ENCODE data around the gene BAAT.
"Not testable (repeated sequence)": the region's sequence is repeated elsewhere in the genome, so short reads cannot be mapped to it uniquely, and the experiment has no call there.

BAAT gene

GRCh38 chr9:101384873-101385536, at the start of gene BAAT:
Gene BAAT, minus strand, starts transcription at chr9:101385006. Its CDS starts 13,602 bp downstream, at chr9:101371404.
- H3K27ac ChIP-seq (ENCODE audit: extremely low read depth, low read depth, low read length); H3K9me3 ChIP-seq (ENCODE audit: control insufficient read depth, insufficient read depth, low read depth, low read length); H3K4me3 ChIP-seq (ENCODE audit: low read depth, low read length); H3K4me1 ChIP-seq (ENCODE audit: control insufficient read depth, insufficient read depth, low read length); POLR2A ChIA-PET: not testable (repeated sequence)
- peak; percentile 52 for TF ChIP-seq SETDB1 (IDR thresholded peaks at IDR 0.05; ENCODE audit: insufficient read length, low read length)
- H3K36me3 ChIP-seq (ENCODE audit: control insufficient read depth in 2 of 2, insufficient read depth in 1 of 2, low read length in 2 of 2) = peaks cover 0 to 19% of the 10 kb centered on the region in 2 experiments; a peak in 1 of 3 replicates
- CTCF ChIA-PET = interaction anchor here (0.6 kb wide), 1 partner anchor 73 kb away, joined by 3 read pairs; no protein-coding TSS in a partner anchor

GRCh38 chr9:101433229-101433628, 48.4 kb upstream of the BAAT start:
- no peak overlapping the region for H3K4me3 ChIP-seq (ENCODE audit: low read depth, low read length)
- H3K36me3 ChIP-seq (ENCODE audit: control insufficient read depth in 2 of 2, insufficient read depth in 1 of 2, low read length in 2 of 2) = no peaks in the 10 kb centered on the region
- CTCF ChIA-PET = interaction anchor here (0.6 to 1.7 kb wide), 3 partner anchors 16 to 200 kb away, joined by 4 to 14 read pairs (median 6); no protein-coding TSS in a partner anchor
- no peaks in the 10 kb centered on the region for H3K4me1 ChIP-seq (ENCODE audit: control insufficient read depth, insufficient read depth, low read length)
- H3K27ac ChIP-seq (ENCODE audit: extremely low read depth, low read depth, low read length) = no peak overlapping the region
- no peak for TF ChIP-seq ZNF501 (tag by site-specific recombination; IDR thresholded peaks at IDR 0.05)
- no peak for TF ChIP-seq EGR2 (tag by site-specific recombination; IDR thresholded peaks at IDR 0.05; ENCODE audit: low read depth)
- no peak for TF ChIP-seq ZNF292 (tag by site-specific recombination; IDR thresholded peaks at IDR 0.05; ENCODE audit: borderline replicate concordance, low read depth)
- no peak for TF ChIP-seq MZF1 (tag by site-specific recombination; IDR thresholded peaks at IDR 0.05; ENCODE audit: borderline replicate concordance)
- TF ChIP-seq IKZF3 (tag by site-specific recombination; IDR thresholded peaks at IDR 0.05) = no peak
- TF ChIP-seq ZNF555 (tag by site-specific recombination; conservative IDR thresholded peaks at IDR 0.05) = no peak
- no peak for TF ChIP-seq ZNF837 (tag by site-specific recombination; IDR thresholded peaks at IDR 0.05)
- no peak for TF ChIP-seq ZSCAN18 (tag by site-specific recombination; IDR thresholded peaks at IDR 0.05)
- TF ChIP-seq ZFP69B (tag by site-specific recombination; IDR thresholded peaks at IDR 0.05) = no peak
- TF ChIP-seq, protein P1, sequence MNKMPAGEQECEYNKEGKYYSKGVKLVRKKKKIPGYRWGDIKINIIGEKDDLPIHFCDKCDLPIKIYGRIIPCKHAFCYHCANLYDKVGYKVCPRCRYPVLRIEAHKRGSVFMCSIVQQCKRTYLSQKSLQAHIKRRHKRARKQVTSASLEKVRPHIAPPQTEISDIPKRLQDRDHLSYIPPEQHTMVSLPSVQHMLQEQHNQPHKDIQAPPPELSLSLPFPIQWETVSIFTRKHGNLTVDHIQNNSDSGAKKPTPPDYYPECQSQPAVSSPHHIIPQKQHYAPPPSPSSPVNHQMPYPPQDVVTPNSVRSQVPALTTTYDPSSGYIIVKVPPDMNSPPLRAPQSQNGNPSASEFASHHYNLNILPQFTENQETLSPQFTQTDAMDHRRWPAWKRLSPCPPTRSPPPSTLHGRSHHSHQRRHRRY (tag by site-specific recombination; IDR thresholded peaks at IDR 0.05) = no peak
- TF ChIP-seq ZNF169 (tag by site-specific recombination; IDR thresholded peaks at IDR 0.05) = no peak
- no peak for TF ChIP-seq CTCF (tag by site-specific recombination; IDR thresholded peaks at IDR 0.05)
- no peak for TF ChIP-seq ZNF530 (tag by site-specific recombination; IDR thresholded peaks at IDR 0.05; ENCODE audit: low read depth)
- no peak for TF ChIP-seq ZNF335 (tag by site-specific recombination; conservative IDR thresholded peaks at IDR 0.05)
- no peak for TF ChIP-seq ZNF426 (tag by site-specific recombination; IDR thresholded peaks at IDR 0.05)
- no peak for TF ChIP-seq ZNF354C (tag by site-specific recombination; IDR thresholded peaks at IDR 0.05; ENCODE audit: borderline replicate concordance, low read depth)
- no peak for TF ChIP-seq KLF10 (tag by site-specific recombination; IDR thresholded peaks at IDR 0.05)
- TF ChIP-seq ZFP41 (tag by site-specific recombination; IDR thresholded peaks at IDR 0.05; ENCODE audit: borderline replicate concordance) = no peak
- TF ChIP-seq ATF2 (tag by site-specific recombination; IDR thresholded peaks at IDR 0.05; ENCODE audit: low read depth) = no peak
- no peaks in the 10 kb centered on the region for H3K9me3 ChIP-seq (ENCODE audit: control insufficient read depth, insufficient read depth, low read depth, low read length)
- POLR2A ChIA-PET = no interaction called here

Data from HEK293 (cell line).